GM19397 (cell line): ENCODE measurements around the gene ANO2.

ENCODE experiments used
- ATAC-seq: cut with Tn5 transposase; IDR thresholded peaks from one replicate; pipeline ENCODE4 v1.9.1; 2021; ENCODE audit warnings: mild to moderate bottlenecking, moderate library complexity; ENCODE audit not compliant: unreplicated experiment

ANO2 gene

DNA sequence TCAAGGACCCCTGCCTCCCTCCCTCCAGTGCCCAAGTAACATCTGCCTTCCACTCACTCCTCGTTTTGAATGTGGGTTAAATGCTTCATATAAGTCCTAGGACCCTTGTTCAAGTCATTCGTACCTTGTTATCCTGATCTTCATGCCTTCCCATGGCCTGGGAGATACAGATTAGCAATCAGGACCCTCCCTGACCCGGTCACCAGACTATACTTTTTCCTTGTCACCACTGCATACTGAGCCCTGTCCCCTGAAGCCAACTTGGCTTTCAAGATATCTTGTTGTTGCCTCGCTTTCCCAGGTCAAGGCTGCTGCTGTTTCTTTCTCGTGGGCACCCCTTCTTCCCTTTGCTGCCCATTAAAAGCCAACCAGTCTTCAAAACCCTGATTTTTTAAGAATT lies 208.5 kb downstream of the ANO2 start:
- no peak for ATAC-seq

DNA sequence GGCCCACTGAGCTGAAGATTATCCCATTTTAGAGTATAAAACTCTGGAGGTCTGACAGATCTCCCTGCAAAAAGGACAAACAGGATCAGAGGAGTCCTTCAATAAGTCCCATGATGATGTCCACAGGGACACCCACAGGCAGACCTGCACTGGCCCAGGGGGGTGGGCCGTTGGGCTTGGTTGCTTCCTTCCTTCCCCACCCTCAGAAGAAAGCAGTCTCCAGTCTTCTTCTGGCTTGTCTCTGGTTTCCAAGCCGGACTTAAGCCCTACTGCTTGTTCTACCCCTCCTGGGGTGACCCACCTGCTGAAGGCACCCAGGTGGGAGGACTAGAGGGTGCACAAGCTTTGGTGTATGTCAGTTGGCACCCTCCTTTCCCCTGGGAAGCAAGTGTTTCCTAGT lies 209.0 kb downstream of the ANO2 start:
- no peak for ATAC-seq

DNA sequence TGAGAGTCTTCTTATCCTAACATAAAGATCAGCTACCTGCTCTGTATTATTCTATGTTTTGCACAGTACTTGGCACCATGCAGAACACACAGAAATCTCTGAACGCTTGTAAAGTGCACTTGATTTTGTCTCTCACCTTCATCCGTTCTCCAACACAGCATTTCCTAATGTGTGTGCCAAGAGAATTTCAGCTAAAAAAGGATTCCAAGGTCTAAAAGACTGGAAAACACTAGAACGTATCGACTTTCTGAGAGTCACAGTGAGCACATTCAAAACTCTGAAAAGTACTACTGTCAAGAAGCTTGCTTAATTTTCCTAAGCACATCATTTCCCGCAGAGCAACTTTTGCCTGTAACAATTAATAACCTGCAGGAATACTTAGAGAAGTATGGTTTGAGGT lies 211.1 kb downstream of the ANO2 start:
- no peak for ATAC-seq

DNA sequence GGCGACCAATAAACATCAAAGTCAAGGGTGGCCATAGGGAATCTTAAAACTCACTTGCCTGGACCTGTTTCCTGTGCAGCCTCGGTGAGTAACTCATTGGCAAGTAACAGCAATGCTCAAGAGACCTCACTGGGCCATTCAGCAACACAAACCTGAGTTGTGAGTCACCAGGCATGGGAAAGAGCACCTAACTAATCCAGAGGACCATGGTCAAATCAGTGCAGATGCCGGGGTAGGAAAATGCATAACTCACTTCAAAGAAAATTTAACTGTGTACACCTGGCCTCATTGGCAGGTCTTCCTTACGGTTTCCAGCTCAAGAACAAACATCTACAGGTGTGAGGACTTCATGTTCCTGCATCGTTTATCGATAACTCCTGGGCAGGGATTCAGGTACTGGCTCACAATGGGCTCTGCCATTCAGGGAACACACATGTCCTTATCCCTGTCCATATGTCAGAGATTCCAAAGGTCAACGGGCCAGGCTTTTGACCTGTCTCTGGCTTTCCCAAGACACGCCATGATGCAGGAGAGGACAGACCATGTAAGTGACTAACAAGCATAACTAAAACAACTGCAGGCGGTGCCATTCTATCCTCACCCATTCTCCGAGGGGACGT lies 211.8 kb downstream of the ANO2 start:
- no peak for ATAC-seq

DNA sequence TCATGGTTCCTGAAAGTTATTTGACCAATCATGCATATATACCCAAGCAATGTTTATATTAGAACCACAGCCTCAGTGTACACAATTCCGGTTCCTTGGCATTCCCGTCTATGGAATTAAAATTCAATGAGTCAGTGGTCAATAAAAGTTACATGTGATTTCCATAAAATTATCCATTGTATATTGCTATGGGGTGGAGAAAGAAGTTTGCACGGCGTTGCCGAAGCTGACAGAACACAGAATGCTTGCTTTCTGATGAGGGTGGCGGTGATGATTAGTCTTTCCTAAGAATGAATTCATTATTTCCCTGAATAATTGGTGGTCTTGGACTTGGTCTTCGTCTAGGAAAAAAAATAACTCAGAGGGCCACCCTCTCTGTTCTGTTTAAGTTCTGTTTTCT lies 214.1 kb downstream of the ANO2 start:
- no peak for ATAC-seq

DNA sequence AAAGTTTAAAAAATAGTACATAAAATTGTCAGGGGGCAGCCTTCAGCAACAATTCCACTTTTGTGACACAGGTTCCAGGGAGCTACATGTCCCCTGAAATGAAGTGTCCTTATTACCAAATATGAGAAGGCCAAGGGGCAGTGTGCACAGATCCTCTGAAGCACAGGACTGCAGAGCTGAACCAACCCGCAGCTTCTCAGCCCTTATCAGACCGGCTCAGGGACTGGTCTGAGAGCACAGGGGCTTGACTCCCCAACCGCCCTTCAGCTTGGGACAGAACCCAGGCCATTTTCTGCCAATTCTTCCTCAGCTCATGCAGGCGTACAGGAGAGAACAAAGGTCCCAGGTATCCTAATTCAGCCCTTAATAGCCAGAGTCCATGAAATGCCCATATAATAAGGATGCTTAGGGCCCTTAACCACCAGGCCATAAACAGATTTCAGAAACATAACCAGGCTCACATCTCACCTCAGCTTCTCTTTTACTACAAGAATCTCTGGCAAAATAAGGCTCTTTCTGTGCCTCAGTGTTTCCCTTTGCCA lies 221.3 kb downstream of the ANO2 start:
- ATAC-seq: no peak

DNA sequence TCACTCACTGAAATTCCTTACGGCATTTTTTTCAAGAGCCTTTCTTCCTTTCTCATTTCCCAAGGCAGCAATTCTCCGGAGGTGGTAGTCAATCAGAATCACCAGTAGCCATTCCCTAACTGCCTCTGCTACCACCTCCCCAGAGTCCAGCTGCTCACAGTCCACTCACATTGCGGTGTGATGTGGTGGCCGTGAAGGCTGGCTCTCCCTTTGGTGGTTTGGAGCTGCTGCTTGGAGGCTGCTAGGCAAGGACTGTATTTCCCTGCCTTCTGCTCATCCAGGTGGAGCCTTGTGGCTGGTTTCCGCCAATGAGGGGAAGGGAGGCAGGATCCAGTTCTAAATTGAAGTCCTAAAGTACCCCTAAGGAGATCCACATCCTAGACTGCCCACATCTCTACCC lies 222.0 kb downstream of the ANO2 start:
- ATAC-seq: no peak

DNA sequence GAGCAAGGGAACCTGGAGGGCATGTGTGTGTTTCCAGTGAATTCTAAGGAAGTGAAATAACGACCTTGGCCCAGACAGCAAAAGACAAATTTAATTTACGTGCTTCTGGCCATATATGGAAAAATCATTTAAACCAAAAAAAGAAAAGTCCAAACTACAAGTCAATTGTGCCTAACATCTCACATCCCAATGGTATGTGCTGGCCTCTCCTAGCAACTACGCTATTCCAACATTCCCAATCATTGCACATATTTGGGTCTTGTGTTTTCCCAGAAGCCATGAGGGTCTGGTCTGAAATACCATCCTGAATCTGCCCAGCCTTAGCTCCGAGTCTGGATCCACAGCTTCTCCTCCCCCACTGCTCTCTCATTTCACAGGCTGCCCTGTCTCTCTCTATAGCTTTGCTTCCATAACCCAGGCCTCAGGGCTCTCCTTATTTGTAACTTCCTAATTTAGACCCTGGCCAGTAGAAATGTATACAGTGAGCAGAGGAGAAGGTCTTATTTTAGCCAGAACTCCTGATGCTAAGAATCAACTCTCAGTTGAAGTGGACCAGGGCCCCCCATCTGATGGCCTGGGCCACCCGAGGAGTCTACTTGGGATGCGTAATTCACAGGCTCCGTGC lies 224.6 kb downstream of the ANO2 start:
- ATAC-seq: no peak

DNA sequence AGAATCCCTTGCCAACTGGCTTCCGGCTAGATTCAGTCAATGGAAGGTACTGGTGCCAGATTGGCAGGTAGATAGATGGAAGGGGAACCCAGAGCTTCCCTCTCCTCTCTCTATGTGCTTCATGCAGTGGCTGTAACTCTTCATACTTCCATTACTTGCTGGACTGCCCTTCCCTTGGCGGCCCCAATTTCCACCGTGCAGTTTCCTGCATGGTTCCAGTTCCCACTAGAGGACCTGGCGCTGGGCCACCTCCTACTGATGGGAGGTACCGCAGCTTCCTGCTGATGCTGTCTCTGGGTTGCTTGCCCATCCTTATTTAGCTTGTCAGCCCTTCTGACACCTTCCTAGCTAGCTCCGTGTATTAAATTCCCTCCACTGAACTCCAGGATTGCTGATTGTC lies 226.4 kb downstream of the ANO2 start:
- no peak for ATAC-seq

DNA sequence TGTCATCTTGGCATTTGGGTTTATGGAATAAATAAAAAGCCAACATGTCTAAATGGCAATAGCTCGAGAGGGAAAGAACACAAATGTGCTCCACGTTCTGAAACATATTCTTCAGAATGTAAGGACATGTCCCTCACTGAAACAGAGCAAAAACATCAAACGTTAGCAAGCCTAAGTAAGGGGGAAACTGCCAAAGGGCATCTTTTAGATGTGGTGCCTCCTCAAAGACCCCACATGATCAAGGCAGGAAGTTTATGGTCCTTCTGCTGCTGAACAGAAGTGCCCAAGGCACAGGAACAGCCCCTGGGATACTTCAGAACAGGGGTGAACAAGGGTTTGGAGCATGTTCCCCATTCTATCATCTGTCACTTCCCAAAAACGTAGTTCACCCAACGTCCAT lies 227.0 kb downstream of the ANO2 start:
- ATAC-seq: no peak

DNA sequence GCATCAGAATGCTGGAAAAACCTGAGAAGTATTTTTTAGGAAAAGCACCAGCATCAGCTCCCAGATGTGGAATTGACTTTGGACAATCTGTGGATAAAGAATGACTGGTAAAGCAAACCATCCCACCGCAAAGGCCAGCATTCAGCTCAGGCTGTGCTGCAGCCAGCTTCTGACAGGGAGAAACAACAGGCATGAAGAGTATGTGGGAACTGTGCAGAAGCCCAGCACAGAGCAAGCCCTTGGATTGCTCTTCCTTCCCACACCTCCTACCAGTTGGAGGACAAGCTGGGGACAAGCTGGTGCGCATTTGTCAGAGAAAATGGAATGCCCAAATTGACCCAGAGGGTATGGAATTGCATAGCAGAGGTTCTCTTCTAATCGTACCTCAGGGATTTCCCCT lies 228.1 kb downstream of the ANO2 start:
- no peak for ATAC-seq

DNA sequence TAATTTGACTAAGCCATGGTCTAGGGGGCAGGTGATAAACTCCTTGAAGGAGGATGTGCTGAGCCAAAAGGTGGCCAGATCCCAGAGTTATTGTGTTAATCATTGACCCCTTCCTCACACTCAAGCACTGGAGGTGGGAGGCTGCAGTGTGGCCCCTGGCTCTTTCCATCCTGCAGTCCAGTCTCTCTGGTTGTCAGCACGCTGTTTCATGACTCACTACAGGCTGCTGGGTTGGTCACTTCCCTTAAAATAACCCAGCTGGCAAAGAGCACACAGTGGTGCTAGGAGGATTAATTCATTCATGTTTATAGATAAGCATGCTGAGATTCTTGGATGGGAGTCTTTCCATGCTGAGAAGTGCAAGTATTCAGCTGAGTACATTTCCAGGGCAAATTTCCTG lies 228.9 kb downstream of the ANO2 start:
- ATAC-seq: no peak

DNA sequence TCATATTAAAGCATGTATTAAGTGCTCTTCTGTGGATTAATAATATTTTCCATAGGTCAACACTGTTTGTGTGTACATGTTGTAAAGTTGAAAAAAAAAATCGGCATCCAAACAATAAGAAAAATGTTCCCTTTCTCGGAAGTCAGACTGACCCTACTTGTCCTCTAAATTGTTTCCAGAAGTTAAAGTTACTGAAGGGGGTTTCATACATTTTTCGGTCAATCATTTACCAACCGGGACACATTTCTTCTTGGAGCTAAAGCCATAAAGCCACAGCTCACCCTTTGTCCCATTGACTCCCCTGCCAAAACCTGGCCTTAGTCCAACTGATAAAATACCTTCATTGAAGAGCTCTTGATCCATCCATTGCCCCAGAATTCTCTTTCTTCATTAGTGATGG lies 230.0 kb downstream of the ANO2 start:
- no peak for ATAC-seq

DNA sequence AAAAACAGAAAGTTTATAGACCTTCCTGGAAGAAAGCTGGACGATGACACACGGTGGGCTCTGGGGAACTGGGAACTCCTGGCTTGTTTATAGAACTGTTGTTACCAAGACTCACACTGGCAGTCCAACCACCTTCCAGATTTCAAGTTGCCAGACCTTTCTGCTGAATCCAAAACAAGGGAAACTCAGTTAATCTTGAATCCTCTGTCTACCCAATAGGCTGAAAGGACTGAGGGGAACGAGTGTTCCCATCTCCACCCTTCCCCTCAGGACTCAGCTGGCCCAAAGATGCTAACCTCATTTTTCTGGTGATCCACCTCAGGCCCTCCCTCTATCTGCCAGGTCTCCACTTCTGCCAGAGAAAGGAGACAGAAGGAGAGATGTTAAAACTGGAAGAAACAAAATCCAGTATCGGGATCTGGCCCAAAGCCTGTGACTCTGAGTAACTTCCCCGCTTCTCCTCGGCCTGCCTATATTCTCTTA lies 231.4 kb downstream of the ANO2 start:
- no peak for ATAC-seq

DNA sequence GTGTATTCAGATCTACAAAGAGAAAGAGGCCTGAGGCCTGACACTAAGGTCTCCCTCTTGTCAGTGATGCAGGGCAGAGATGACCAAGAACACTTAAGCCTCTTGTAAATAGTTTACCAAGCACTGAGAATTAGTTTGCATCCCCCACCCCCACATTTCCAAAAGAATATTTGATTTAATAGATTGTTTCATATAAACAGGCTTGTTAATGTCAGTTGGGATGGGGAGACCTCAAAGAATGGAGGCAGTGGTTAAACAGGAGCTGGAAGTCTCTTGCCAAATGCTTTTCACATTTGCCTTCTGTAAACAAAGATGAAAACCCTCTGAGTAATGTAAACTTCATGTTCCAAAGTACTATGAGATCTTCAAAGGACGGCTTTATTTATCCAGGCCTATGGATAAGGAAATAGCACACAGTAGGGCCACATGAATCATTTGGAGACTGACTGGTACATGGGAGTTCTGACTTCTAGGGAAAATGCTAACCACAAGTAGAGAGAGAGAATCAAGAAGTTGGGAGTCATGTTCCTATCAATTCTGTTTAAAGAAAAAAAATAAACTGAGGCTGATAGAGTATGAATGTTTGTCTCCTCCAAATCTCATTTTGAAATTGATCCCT lies 234.7 kb downstream of the ANO2 start:
- ATAC-seq: no peak

DNA sequence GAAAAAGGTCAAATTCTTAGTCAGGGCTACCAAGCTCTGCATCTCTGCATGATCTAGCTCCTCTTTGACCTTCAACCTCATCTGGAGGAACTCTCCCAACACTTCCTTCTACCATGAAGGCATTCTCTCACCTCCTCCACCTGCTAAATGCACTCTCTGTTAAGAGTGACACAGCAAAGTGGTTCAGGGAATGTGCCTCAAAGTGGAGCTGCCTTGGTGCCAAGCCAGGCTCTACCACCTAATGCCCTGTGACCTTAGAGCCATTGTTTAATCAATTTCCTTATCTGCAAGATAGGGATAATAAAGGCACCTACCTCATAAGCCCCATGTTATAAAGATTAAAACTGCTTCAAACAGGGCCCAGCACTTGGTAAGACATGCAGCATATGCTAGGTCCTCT lies 236.7 kb downstream of the ANO2 start:
- ATAC-seq: no peak

DNA sequence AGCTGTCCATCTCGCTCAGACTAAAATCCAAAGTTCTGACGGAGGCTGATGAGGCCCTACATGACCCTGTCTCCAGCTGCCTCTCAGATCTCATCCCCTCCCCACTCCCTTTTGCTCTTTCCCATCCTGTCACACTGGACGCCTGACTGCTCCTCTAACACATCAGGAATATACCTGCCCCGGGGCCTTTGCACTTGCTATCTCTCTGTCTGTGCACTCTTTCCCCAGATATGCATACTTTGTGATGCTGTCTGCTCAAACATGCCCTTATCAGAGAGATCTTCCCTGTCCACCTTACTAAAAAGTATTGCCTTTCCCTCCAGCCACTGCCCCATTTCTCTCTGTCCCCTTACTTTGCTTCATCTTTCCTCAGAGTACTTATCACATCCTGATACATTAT lies 238.8 kb downstream of the ANO2 start:
- no peak for ATAC-seq

DNA sequence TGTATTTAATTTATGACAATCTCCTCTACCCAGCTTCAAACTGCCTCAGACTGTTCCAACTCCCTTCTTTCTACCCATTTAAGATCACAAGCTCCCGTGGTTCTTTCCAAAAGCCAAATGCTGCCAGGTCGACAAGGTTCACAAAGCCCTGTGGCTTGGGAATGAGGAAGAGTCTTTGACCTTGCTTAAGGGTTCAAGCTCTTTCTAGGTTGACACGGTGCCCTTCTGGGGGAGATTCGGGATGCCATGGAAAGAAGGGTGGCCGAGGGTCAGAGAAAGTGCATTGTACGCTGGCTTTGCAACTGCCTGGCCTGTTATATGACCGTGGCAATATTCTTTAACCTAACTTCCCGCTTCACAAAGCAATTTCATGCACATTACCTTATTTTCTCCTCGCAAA lies 239.3 kb downstream of the ANO2 start:
- ATAC-seq: no peak

DNA sequence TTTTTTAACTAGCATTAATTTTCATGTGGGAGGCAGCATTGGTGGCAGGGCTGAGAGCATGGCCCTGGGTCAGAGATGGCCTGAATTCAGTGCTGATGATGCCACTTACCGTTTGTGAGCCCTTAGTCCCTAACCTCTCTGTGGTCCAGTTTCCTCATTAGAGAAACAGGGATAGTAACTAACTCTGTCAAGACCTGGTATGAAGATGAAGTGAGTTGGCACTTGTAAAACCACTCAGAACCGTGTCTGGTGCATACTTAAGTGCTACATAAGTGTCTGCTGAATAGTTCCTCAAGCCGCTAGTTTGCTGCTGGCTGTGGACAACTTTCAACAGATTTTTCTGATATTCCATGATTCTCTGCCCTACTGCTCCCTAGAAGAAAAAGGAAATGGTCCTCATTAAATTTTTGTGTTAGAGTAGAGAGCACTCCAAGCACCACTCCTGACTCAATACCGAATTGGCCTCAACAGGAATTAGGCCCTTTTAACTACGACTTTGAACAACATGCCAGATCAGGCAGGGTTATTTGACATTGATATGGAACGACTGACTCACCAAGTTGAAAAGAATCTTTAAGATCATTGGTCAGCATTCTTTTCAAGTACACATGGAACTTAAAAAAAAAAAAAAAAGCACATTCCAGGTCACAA lies 250.2 kb downstream of the ANO2 start:
- no peak for ATAC-seq

DNA sequence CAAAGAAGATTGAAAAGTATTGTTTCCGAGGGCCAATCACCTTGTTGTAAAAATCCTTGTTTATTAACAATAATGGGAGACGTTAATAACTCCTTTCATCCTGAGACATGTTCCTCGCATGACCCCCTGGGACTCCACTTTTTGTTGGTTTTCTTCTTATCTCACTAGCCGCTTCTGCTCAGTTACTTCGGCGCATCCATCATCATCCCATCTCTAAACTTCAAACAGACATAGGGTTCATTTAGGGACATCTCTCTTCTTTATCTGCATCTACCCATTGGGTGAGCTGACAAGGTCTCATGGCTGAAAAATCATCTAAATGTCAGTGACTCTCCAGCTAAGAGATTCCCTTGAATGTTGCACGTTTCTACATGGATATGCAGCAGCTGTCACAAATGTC lies 252.2 kb downstream of the ANO2 start:
- no peak for ATAC-seq

DNA sequence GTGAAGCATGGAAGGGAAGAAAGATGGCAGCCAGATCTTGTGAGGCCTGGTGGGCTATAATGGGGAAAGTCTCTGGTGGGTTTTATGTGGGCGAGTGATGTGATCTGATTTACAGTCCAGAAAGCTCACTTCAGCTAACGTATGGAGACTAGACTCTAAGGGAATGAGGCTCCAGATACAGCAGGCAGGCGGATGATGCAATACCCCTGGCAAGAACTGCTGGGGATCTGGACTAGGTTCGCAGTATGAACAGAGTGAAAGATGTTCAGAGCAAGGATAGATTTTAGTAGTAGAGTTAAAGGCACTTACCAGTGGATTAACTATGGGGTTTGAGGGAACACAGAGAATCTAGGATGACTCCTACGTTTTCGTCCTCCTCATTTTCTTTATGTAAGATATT lies 253.1 kb downstream of the ANO2 start:
- ATAC-seq: no peak

DNA sequence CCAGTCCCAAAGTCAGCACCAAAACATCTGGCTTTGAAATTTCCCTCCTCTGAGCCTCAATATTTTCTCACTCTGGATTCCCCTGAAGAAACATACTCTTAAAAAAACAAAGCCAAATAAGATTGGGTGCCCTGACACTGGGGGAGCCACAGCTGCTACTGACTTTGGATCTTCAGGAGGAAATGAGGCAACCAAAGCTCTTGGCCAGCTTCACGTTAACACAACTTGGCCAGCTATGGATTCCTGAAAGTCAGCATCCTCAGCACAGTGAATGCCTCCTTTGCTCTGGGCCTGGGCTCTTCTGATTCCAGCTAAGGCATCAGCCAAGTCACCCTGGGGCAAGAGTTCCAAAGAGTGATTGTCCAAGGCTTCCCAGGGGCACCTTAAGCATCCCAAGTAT lies 254.8 kb downstream of the ANO2 start:
- no peak for ATAC-seq
